Naive B cell (primary cell): ENCODE results near the gene ACOT12. TPM values are rescaled to one million over a fixed set of nuclear protein-coding genes. Genes with fewer than 3 reads are reported as not detected.
"Not testable (repeated sequence)": the region's sequence is repeated elsewhere in the genome, so short reads cannot be mapped to it uniquely, and the experiment has no call there.

Source experiments
- ATAC-seq, 2 donors: fragments of 150-1000 bp; cut with Tn5 transposase; 2 replicates each; pipeline ENCODE4 v1.10.0; 2021; ENCODE audit warnings: low read depth in 2 of 2, mild to moderate bottlenecking in 2 of 2, moderate library complexity in 2 of 2
- DNase-seq: peaks from one replicate; pipeline ENCODE4 v3.0.0; 2022
- H3K27ac Mint-ChIP-seq, 6 donors: one replicate each; pipeline ENCODE4 v1.8.0; 2020 to 2022; ENCODE audit warnings: mild to moderate bottlenecking in 6 of 6, mixed read lengths in 6 of 6, moderate library complexity in 5 of 6, inconsistent platforms in 2 of 6
- H3K27me3 Mint-ChIP-seq, 3 donors: one replicate each; pipeline ENCODE4 v1.8.0; 2021 to 2022; ENCODE audit warnings: mixed read lengths in 3 of 3, mild to moderate bottlenecking in 1 of 3
- H3K36me3 Mint-ChIP-seq, 2 donors: one replicate each; pipeline ENCODE4 v1.8.0; 2020 to 2022; ENCODE audit warnings: mixed read lengths in 2 of 2, inconsistent platforms in 1 of 2, mild to moderate bottlenecking in 1 of 2
- H3K4me1 Mint-ChIP-seq, 3 donors: one replicate each; pipeline ENCODE4 v1.8.0; 2020 to 2022; ENCODE audit warnings: mixed read lengths in 3 of 3, inconsistent platforms in 1 of 3, mild to moderate bottlenecking in 1 of 3, moderate library complexity in 1 of 3
- H3K4me3 Mint-ChIP-seq, 8 donors: one replicate each; pipeline ENCODE4 v1.8.0; 2020 to 2022; ENCODE audit warnings: mild to moderate bottlenecking in 8 of 8, mixed read lengths in 8 of 8, moderate library complexity in 8 of 8, inconsistent platforms in 2 of 8
- H3K9me3 Mint-ChIP-seq, 7 donors: one replicate each; pipeline ENCODE4 v1.8.0; 2020 to 2022; ENCODE audit warnings: mixed read lengths in 7 of 7, mild to moderate bottlenecking in 5 of 7, inconsistent platforms in 2 of 7, moderate library complexity in 1 of 7
- polyA plus RNA-seq, 6 donors: library from polyadenylated mRNA; unstranded; fragments of 300-500 nt; fragmentation: Illumina TruSeq; gene quantifications; one replicate each; pipeline ENCODE4 v1.2.3, GENCODE V29; 2021; ENCODE audit warnings: low read depth in 6 of 6

Gene ACOT12
- polyA plus RNA-seq, 6 donors from 2014 or later = not detected

GRCh38 chr5:81353189-81353588, 40.7 kb downstream of the ACOT12 start:
- H3K27ac Mint-ChIP-seq = no peak overlapping the region
- H3K9me3 Mint-ChIP-seq = no peaks in the 10 kb centered on the region
- DNase-seq (no peak), ATAC-seq (no peak)
- no peaks in the 10 kb centered on the region for H3K36me3 Mint-ChIP-seq
- H3K27me3 Mint-ChIP-seq = peaks cover 0 to 4% (median 0%) of the 10 kb centered on the region in 3 donors
- no peaks in the 10 kb centered on the region for H3K4me1 Mint-ChIP-seq
- no peak overlapping the region for H3K4me3 Mint-ChIP-seq

DNA sequence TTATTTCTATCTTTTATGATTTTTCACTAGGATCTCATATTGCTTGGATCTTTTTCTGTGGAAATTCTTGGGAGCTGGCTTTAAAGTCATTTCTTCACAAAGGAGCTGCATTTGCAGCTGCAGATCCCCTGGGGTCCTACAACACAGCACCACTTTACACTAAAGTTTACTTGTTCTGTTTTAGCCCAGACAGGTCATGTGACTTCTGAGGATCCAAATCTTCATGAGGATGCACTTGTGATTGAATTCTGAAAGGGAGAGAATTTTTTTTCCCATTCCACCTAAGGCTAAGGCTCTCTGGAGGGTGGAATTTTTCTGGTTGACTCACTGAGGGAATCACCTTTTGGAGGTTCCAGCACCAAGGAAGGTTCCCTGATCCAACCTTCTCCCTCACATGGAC, 43.4 kb downstream of the ACOT12 start:
- no peak overlapping the region for H3K4me3 Mint-ChIP-seq
- H3K36me3 Mint-ChIP-seq = no peaks in the 10 kb centered on the region
- no peak overlapping the region for H3K27ac Mint-ChIP-seq
- no peak for DNase-seq
- no peak for ATAC-seq
- H3K9me3 Mint-ChIP-seq = no peaks in the 10 kb centered on the region
- H3K27me3 Mint-ChIP-seq = peaks cover 0 to 4% (median 0%) of the 10 kb centered on the region in 3 donors
- no peaks in the 10 kb centered on the region for H3K4me1 Mint-ChIP-seq

- peaks cover 0 to 4% (median 0%) of the 10 kb centered on the region in 3 donors for H3K27me3 Mint-ChIP-seq
- H3K27ac Mint-ChIP-seq = no peak overlapping the region
- DNase-seq = no peak
- ATAC-seq = no peak
- no peaks in the 10 kb centered on the region for H3K4me1 Mint-ChIP-seq
- H3K4me3 Mint-ChIP-seq = no peak overlapping the region
- no peaks in the 10 kb centered on the region for H3K9me3 Mint-ChIP-seq
- H3K36me3 Mint-ChIP-seq = no peaks in the 10 kb centered on the region
These were observed 44.8 kb downstream of the ACOT12 start for GRCh38 chr5:81349161-81349560.

DNA sequence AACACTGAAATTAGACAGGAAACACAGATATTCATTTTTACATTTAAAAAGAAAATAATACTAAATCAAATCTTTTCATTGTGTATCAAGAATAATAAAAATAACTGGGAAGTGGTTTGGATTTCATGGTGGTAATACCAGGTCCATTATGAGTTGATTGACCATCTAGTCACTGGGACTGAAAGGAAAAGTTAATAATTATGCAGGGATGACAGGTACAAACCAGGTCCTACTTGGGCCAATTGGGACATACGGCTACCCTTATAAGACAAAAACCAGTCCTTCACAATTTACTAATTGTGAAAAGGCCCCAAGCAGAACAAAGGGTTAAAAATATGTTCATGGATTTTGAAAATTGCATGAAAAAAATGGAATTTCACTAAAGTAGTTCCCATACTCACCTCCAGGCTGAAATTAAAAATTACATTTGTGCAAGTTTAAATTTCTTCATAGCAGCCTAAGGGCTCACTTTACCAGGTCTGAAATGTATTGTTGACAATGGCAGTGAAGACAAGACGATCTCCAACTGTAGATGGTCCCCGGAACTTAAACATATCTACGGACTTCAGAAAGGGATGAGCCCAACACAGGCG, 48.4 kb downstream of the ACOT12 start:
- H3K4me1 Mint-ChIP-seq = no peaks in the 10 kb centered on the region
- no peak for ATAC-seq
- no peaks in the 10 kb centered on the region for H3K36me3 Mint-ChIP-seq
- no peaks in the 10 kb centered on the region for H3K27me3 Mint-ChIP-seq
- no peak overlapping the region for H3K27ac Mint-ChIP-seq
- H3K4me3 Mint-ChIP-seq = no peak overlapping the region
- H3K9me3 Mint-ChIP-seq = no peaks in the 10 kb centered on the region
- no peak for DNase-seq

- H3K9me3 Mint-ChIP-seq = no peaks in the 10 kb centered on the region
- ATAC-seq = no peak
- no peak overlapping the region for H3K27ac Mint-ChIP-seq
- peak overlapping the region in 1 of 8 donors; percentile 66 for H3K4me3 Mint-ChIP-seq
- H3K36me3 Mint-ChIP-seq = no peaks in the 10 kb centered on the region
- no peaks in the 10 kb centered on the region for H3K4me1 Mint-ChIP-seq
- H3K27me3 Mint-ChIP-seq = no peaks in the 10 kb centered on the region
- no peak for DNase-seq
These were observed 49.2 kb downstream of the ACOT12 start for GRCh38 chr5:81344736-81345135.

- not testable (repeated sequence) for H3K27me3 Mint-ChIP-seq, H3K36me3 Mint-ChIP-seq, DNase-seq, H3K27ac Mint-ChIP-seq, H3K4me3 Mint-ChIP-seq, H3K4me1 Mint-ChIP-seq, ATAC-seq
- peaks cover 2 to 19% (median 5%) of the 10 kb centered on the region in 7 donors for H3K9me3 Mint-ChIP-seq
These were observed 55.7 kb downstream of the ACOT12 start for GRCh38 chr5:81338213-81338612.

DNA sequence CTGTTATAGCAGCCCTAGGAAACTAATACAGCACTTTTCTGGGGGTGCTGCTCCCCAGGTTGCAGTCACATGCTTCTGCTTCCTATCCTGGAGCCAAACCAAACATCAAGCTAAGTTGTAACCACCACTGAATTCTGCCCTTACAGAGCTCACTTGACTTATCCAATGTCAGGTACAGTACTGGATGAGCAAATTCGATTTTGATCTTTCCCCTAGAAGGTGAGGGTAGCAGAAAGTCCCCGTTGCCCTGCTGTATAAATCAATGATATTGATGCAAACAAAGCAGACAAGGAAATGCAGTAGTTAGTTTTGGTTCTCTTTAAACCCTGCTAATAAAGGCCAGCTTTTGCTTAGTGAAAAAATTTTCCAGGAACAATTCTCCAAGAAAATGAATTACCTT, 56.1 kb downstream of the ACOT12 start:
- peaks cover 0 to 9% (median 0%) of the 10 kb centered on the region in 3 donors for H3K27me3 Mint-ChIP-seq
- no peaks in the 10 kb centered on the region for H3K4me1 Mint-ChIP-seq
- ATAC-seq (no peak), DNase-seq (no peak)
- no peak overlapping the region for H3K4me3 Mint-ChIP-seq
- H3K9me3 Mint-ChIP-seq = peaks cover 2 to 19% (median 5%) of the 10 kb centered on the region in 7 donors
- no peaks in the 10 kb centered on the region for H3K36me3 Mint-ChIP-seq
- H3K27ac Mint-ChIP-seq = peak overlapping the region in 1 of 6 donors; percentile 58

DNA sequence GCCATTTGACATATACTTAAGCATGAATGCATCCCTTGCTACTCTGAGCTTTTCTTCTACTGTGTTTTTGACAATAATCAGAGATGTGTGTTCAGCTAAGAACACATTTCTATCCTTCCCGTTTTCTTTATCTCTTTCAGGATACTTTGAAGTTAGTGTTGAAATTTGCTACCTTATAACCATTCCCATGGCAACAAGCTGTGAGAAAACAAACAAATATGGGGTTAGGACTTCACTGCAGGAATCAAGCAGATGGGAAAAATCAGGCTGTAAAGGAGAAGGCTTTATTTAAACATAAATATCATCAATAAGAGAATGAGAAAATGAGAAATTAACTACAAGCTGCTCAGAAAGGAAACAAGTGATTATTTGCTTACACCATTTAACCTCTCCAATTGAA, 57.4 kb downstream of the ACOT12 start:
- Mint-ChIP-seq H3K4me1 (no peaks in the 10 kb centered on the region), H3K9me3 (peaks cover 2 to 19% (median 5%) of the 10 kb centered on the region in 7 donors), H3K27me3 (peaks cover 0 to 9% (median 0%) of the 10 kb centered on the region in 3 donors), H3K4me3 (no peak overlapping the region), H3K27ac (no peak overlapping the region), H3K36me3 (no peaks in the 10 kb centered on the region)
- DNase-seq (no peak), ATAC-seq (no peak)

- peak overlapping the region in 2 of 6 donors; percentile 26 to 58 for H3K27ac Mint-ChIP-seq
- H3K27me3 Mint-ChIP-seq = peaks cover 0 to 9% (median 0%) of the 10 kb centered on the region in 3 donors
These were observed 58.0 kb downstream of the ACOT12 start for GRCh38 chr5:81335946-81336345.

GRCh38 chr5:81334304-81335061, 59.5 kb downstream of the ACOT12 start:
- peaks cover 0 to 17% (median 0%) of the 10 kb centered on the region in 3 donors for H3K27me3 Mint-ChIP-seq
- H3K36me3 Mint-ChIP-seq = no peaks in the 10 kb centered on the region
- no peak overlapping the region for H3K27ac Mint-ChIP-seq
- H3K9me3 Mint-ChIP-seq = peaks cover 2 to 17% (median 5%) of the 10 kb centered on the region in 7 donors
- no peak for DNase-seq
- H3K4me1 Mint-ChIP-seq = no peaks in the 10 kb centered on the region
- no peak overlapping the region for H3K4me3 Mint-ChIP-seq
- ATAC-seq = no peak

More at GRCh38 chr5:81335946-81336345, 58.0 kb downstream of the ACOT12 start:
- Mint-ChIP-seq H3K9me3 (peaks cover 2 to 19% (median 5%) of the 10 kb centered on the region in 7 donors), H3K36me3 (no peaks in the 10 kb centered on the region), H3K4me1 (no peaks in the 10 kb centered on the region), H3K4me3 (no peak overlapping the region)
- ATAC-seq (no peak), DNase-seq (no peak)

- no peaks in the 10 kb centered on the region for H3K4me1 Mint-ChIP-seq
- H3K36me3 Mint-ChIP-seq = no peaks in the 10 kb centered on the region
- no peak overlapping the region for H3K4me3 Mint-ChIP-seq
- DNase-seq = no peak
- no peak overlapping the region for H3K27ac Mint-ChIP-seq
- no peaks in the 10 kb centered on the region for H3K9me3 Mint-ChIP-seq
- H3K27me3 Mint-ChIP-seq = peaks cover 0 to 9% (median 8%) of the 10 kb centered on the region in 3 donors
- no peak for ATAC-seq
These were observed 67.4 kb downstream of the ACOT12 start for GRCh38 chr5:81326554-81326953.

DNA sequence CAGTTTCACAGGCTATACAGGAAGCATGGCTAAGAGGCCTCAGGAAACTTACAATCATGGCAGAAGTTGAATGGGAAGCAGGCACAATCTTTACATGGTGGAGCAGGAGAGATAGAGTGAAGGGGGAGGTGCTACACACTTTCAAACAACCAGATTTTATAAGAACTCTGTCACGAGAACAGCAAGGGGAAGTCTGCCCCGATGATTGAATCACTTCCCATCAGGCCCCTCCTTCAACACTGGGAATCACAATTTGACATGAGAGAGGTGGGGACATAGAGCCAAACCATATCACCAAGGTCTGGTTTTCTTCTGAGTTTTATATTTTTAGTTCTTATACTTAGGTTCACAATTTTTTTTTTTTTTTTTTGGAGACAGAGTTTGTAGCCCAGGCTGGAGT, 76.4 kb downstream of the ACOT12 start:
- Mint-ChIP-seq H3K9me3 (no peaks in the 10 kb centered on the region), H3K36me3 (peaks cover 7 to 14% of the 10 kb centered on the region in 2 donors), H3K4me1 (no peaks in the 10 kb centered on the region), H3K4me3 (no peak overlapping the region), H3K27me3 (no peaks in the 10 kb centered on the region), H3K27ac (no peak overlapping the region)
- DNase-seq = no peak
- ATAC-seq = no peak

GRCh38 chr5:81316571-81316970, 77.4 kb downstream of the ACOT12 start:
- no peaks in the 10 kb centered on the region for H3K27me3 Mint-ChIP-seq
- no peak for ATAC-seq

DNA sequence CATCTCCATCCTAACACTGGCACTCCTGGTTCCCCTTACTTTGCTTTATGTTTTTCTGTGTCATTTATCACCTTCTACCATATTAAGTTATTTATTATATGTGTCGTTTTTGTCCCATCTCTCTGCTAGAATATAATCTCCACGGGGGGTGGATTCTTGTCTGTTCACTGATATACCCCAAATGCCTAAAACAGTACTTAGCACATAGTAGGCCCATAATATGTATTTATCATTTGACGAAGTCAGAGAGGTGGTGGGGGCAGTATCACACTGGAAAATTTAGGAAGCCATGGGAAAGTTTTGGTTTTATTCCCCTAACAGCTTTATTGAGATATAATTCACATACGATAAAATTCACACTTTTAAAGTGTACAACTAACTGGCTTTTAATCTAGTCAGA, 78.1 kb downstream of the ACOT12 start:
- no peaks in the 10 kb centered on the region for H3K4me1 Mint-ChIP-seq
- H3K9me3 Mint-ChIP-seq = no peaks in the 10 kb centered on the region
- no peak overlapping the region for H3K4me3 Mint-ChIP-seq
- H3K36me3 Mint-ChIP-seq = peaks cover 7 to 22% of the 10 kb centered on the region in 2 donors
- no peak for ATAC-seq
- H3K27me3 Mint-ChIP-seq = no peaks in the 10 kb centered on the region
- no peak for DNase-seq
- H3K27ac Mint-ChIP-seq = peak overlapping the region in 1 of 6 donors; percentile 33

More at GRCh38 chr5:81316571-81316970, 77.4 kb downstream of the ACOT12 start:
- Mint-ChIP-seq H3K4me1 (no peaks in the 10 kb centered on the region), H3K36me3 (peaks cover 7 to 21% of the 10 kb centered on the region in 2 donors), H3K9me3 (no peaks in the 10 kb centered on the region), H3K4me3 (no peak overlapping the region), H3K27ac (no peak overlapping the region)
- DNase-seq = no peak
